Esophagus muscularis mucosa (tissue), 4 donors: Measurements from ENCODE around the gene SCCPDH.

ENCODE experiments used
- CTCF ChIP-seq, 3 experiments: fragments of 200-600 bp in 2 of 3; fragments of 450-650 bp in 1 of 3; sonication (generic) in 2 of 3; IDR thresholded peaks; one replicate each; pipeline ENCODE4 v1.5.1; 2017 to 2019; ENCODE audit warnings: antibody characterized with exemption in 3 of 3, mild to moderate bottlenecking in 2 of 3, moderate library complexity in 1 of 3
- EP300 ChIP-seq: sonication (generic); formaldehyde crosslinking; IDR thresholded peaks from one replicate; pipeline ENCODE4 v1.6.1; 2017; ENCODE audit warnings: antibody characterized with exemption
- POLR2A ChIP-seq: fragments of 450-650 bp; IDR thresholded peaks from one replicate; pipeline ENCODE4 v1.6.1; 2017; ENCODE audit warnings: antibody characterized with exemption, moderate library complexity, mild to moderate bottlenecking, low read depth
- POLR2AphosphoS5 ChIP-seq, 2 donors: sonication (generic); formaldehyde crosslinking; IDR thresholded peaks; one replicate each; pipeline ENCODE4 v1.6.1; 2017; ENCODE audit warnings: antibody characterized with exemption in 2 of 2

GRCh38 chr1:246679794-246680177 is 44.4 kb upstream of the SCCPDH start:
- no peak for TF ChIP-seq CTCF (IDR thresholded peaks at IDR 0.05)
- no peak for TF ChIP-seq POLR2AphosphoS5 (IDR thresholded peaks at IDR 0.05)
- TF ChIP-seq EP300 = no peak
- no peak for TF ChIP-seq POLR2A
